ENCODE measurements around the gene CELF4.

DNA sequence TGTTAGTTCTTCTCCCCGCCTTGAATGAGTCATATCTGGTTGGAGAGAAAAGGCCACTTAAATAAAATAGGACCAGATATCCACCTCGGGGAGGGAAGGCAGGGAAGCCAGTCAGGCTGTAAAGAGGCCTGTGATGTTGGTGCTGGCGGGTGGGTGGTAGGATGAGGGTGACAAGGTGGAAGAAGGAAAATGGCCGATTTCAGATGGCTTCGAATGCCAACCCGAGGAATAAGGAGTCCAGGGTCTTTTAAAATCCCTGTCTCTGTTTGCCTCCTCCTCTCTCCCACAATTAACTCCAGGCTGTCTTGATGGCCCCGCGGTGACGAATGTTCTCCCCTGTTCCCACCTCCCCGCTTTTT, 41.5 kb downstream of the CELF4 start:
- TF ChIP-seq, protein P1, sequence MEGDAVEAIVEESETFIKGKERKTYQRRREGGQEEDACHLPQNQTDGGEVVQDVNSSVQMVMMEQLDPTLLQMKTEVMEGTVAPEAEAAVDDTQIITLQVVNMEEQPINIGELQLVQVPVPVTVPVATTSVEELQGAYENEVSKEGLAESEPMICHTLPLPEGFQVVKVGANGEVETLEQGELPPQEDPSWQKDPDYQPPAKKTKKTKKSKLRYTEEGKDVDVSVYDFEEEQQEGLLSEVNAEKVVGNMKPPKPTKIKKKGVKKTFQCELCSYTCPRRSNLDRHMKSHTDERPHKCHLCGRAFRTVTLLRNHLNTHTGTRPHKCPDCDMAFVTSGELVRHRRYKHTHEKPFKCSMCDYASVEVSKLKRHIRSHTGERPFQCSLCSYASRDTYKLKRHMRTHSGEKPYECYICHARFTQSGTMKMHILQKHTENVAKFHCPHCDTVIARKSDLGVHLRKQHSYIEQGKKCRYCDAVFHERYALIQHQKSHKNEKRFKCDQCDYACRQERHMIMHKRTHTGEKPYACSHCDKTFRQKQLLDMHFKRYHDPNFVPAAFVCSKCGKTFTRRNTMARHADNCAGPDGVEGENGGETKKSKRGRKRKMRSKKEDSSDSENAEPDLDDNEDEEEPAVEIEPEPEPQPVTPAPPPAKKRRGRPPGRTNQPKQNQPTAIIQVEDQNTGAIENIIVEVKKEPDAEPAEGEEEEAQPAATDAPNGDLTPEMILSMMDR (IDR thresholded peaks at IDR 0.05): no peak
- TF ChIP-seq POLR2AphosphoS5 (IDR thresholded peaks at IDR 0.05) (no peak), POLR2A (IDR thresholded peaks at IDR 0.05) (no peak)
